DMS153 (cell line): ENCODE results near the gene FIGN.

Experiments
- DNase-seq: peaks from one replicate; lab custom pipeline; 2025; lab: John Stamatoyannopoulos, UW

FIGN gene

GRCh38 chr2:163708265-163708664 is 27.5 kb downstream of the FIGN start:
- no peak for DNase-seq

GRCh38 chr2:163703386-163703785 is 32.4 kb downstream of the FIGN start:
- no peak for DNase-seq

GRCh38 chr2:163701399-163702195 is 34.2 kb downstream of the FIGN start:
- DNase-seq, result no peak

- no peak for DNase-seq
These were observed 37.0 kb downstream of the FIGN start for GRCh38 chr2:163698857-163699256.

- no peak for DNase-seq
These were observed 37.8 kb downstream of the FIGN start for GRCh38 chr2:163697846-163698637.

GRCh38 chr2:163697429-163697828 is 38.4 kb downstream of the FIGN start:
- DNase-seq, result no peak

DNA sequence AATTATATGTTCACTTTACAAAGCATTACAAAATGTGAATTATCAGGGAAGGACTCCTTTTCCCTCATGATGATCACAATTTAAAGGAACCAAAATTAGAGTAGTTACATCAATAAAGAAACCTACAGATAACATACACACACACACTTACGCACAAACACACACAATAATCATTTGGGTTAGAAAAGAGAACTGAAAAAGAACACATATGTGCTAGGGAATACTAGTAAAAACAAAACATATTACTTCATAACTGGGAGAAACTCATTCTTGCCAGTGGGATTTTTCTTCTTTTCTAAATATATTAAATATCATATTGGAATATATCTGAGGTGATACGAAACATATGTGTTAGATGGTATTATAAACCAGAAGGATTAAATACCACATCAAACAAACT is 42.3 kb downstream of the FIGN start:
- no peak for DNase-seq

- DNase-seq, result no peak
These were observed 43.0 kb downstream of the FIGN start for GRCh38 chr2:163692611-163693482.

- no peak for DNase-seq
These were observed 43.7 kb downstream of the FIGN start for GRCh38 chr2:163692081-163692480.

- no peak for DNase-seq
These were observed 44.9 kb downstream of the FIGN start for GRCh38 chr2:163690896-163691295.

GRCh38 chr2:163687217-163687616 is 48.6 kb downstream of the FIGN start:
- no peak for DNase-seq

GRCh38 chr2:163686289-163686688 is 49.5 kb downstream of the FIGN start:
- no peak for DNase-seq

DNA sequence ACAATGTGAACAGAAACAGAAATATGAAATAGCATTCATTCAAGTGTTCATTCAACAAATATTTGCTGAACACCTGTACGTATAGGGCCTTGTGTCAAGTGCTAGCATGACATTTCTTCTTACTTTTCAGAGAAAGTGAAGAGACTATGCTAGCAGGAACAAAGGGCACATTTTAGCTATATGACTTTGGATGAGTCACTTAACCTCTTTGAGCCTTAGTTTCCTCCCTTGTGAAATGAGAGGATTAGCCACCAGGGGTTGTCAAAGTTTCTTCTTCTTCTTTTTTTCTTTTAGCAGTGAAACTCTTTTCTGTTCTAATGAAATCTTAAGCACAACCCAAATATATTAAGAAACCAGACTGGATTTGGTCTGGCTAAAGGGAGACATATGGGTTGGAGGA is 53.1 kb downstream of the FIGN start:
- DNase-seq, result no peak

GRCh38 chr2:163681745-163682144 is 54.1 kb downstream of the FIGN start:
- no peak for DNase-seq

DNA sequence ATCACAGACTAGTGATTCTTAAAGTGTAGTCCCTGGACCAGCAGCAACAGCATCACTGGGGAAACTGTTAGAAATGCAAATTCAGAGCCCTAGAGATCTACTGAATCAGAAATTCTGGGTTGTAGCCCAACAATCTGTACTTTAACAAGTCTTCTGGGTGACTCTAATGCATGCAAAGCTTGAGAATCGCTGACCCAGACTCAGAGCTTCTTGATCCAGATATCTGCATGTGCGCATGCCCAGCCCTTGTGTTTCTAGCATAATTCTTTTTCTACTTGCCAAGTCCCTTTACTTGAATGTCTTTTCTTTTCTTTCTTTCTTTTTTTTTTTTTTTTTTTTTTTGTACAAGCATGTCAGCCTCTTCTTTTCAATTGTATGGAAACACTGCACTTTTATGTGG is 60.4 kb downstream of the FIGN start:
- no peak for DNase-seq

GRCh38 chr2:163673522-163673921 is 62.3 kb downstream of the FIGN start:
- DNase-seq, result no peak

GRCh38 chr2:163670929-163671328 is 64.9 kb downstream of the FIGN start:
- peak; percentile 74 for DNase-seq

- DNase-seq, result no peak
These were observed 66.3 kb downstream of the FIGN start for GRCh38 chr2:163669506-163669905.

DNA sequence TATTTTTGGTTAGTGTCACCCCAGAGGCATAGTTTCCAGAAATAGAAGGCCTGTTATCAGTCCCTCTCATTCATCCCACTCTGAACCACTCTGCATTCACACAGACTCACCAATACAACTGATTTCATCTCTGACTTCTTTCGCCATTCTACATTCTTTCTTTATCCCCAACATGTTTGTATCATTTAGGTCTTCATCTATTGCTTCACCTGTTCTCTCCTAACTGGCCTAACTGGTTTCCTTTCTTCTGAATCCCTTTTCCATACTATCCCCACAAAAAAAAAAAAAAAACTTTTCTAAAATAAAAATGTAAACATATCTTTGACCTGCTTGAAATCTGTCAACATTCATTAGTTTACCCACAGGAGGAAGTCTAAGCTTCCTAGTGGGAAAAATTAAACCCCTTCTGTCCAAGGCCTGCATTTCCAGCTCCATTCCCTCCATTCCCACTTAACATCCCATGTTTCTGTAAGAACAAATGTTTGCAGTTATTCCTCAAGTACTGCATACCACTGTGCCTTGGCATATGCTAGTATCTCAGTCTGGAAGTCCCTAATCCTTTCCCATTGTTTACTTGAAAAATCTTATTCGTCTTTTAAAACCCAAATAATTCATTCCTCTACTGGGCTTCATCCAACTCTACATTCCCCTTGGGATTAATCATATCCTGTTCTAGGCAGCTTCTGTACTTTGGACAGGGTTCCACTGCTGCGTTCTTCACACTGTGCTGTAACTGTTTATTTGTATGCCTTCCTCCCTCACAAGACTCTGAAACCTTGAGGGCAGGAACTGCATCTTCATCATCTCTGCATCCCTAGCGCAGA is 68.5 kb downstream of the FIGN start:
- no peak for DNase-seq

- no peak for DNase-seq
These were observed 70.0 kb downstream of the FIGN start for GRCh38 chr2:163665817-163666216.

DNA sequence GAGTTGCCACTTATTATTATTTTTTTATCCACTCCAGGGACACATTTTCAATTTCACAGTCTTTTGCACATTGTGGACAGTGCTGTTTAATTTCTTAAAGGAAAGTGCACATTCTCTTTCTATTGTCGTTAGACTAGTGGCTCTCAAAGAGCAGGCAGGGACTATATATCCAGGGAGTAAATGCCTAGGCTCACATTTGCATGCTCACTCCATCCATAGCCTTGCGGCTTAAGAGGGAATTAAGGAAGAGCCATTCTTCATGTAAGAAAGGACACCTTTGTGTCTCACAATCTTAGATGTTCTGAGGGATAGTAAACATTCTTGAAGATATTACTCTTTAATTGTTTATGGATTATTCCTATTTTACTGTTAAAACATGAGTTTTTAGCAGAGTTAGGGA is 70.8 kb downstream of the FIGN start:
- DNase-seq, result no peak

DNA sequence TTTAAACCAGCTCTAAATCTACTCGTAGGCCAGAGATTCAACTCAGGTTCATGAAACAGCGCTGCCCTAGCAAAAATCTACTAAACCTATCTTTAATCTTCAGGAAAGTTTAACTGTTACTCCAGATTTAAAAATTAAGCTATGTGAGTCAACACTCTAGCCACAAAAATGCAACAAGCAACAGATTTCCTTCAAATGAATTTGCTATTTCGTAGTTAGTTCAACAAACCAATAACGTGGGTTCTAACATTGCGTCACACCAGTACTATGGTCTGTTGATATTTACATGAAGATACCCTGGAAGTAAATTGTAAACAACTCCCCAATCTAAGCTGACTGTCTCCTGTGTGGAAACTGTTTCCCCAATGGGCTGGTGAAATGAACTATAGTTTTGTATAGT is 71.2 kb downstream of the FIGN start:
- no peak for DNase-seq
